Ovary (tissue), 10 donors: ENCODE measurements around the gene CPZ. TPM values are rescaled to one million over a fixed set of nuclear protein-coding genes. Genes with fewer than 3 reads are reported as not detected.
A peak's percentile ranks its signal among the peaks of the same experiment; 100 is the strongest.

Experiments
- DNase-seq, 5 donors: peaks; one replicate each; pipeline ENCODE4 v3.0.0-alpha.2; 2019 to 2020
- H3K27ac ChIP-seq, 2 donors: fragments of 200-600 bp; one replicate each; pipeline versions ENCODE4 v1.5.1 to v1.8.0; 2019 to 2022
- H3K27me3 ChIP-seq: fragments of 200-600 bp; one replicate; pipeline ENCODE4 v1.8.0; 2022
- H3K36me3 ChIP-seq: fragments of 200-600 bp; sonication (generic); one replicate; pipeline ENCODE4 v1.5.1; 2019
- H3K4me1 ChIP-seq: one replicate; pipeline ENCODE4 v1.8.1; 2013; ENCODE audit warnings: mild to moderate bottlenecking, moderate library complexity; ENCODE audit not compliant: insufficient read depth
- H3K4me3 ChIP-seq: fragments of 200-600 bp; sonication (generic); one replicate; pipeline ENCODE4 v1.5.1; 2017
- H3K9me3 ChIP-seq, 2 donors: fragments of 200-600 bp in 1 of 2; sonication (generic) in 1 of 2; one replicate each; pipeline versions ENCODE4 v1.5.1 to v1.8.1; 2013 to 2019; ENCODE audit warnings: mild to moderate bottlenecking in 1 of 2, moderate library complexity in 1 of 2
- CTCF ChIP-seq, 3 donors: fragments of 450-650 bp in 2 of 3; fragments of 200-600 bp in 1 of 3; IDR thresholded peaks; one replicate each; pipeline versions ENCODE4 v1.5.1 to v1.8.0; 2016 to 2022; ENCODE audit warnings: antibody characterized with exemption in 3 of 3, mild to moderate bottlenecking in 1 of 3
- EP300 ChIP-seq: sonication (generic); formaldehyde crosslinking; IDR thresholded peaks from one replicate; pipeline ENCODE4 v1.6.1; 2017; ENCODE audit warnings: antibody characterized with exemption
- POLR2A ChIP-seq: fragments of 450-650 bp; IDR thresholded peaks from one replicate; pipeline ENCODE4 v1.6.1; 2017; ENCODE audit warnings: antibody characterized with exemption, mild to moderate bottlenecking, moderate library complexity
- WGBS, 3 donors: extraction: QIAGEN DNeasy Blood & Tissue Kit in 1 of 3; methylation state at CpG; one replicate each; pipeline versions ENCODE4 v1.1.5 to v1.1.7; 2013 to 2017; 5-methylcytosine and 5-hydroxymethylcytosine counted together
- intact Hi-C, 4 donors: fragments of 100-400 bp; cut with DNase I; formaldehyde crosslinking; loops; one replicate each; pipeline versions ENCODE4 v1.11.0 to v1.15.1; 2022 to 2023
- long read RNA-seq, 3 donors: library from polyadenylated mRNA in 2 of 3; unstranded in 2 of 3; transcript quantifications; one replicate each; pipeline ENCODE4 v2.0.0 and lab custom pipeline, GENCODE V29; 2021 to 2026
- polyA plus RNA-seq, 2 donors: library from polyadenylated mRNA; stranded (reverse); fragments of 200-250 nt in 1 of 2; fragments of 350-450 nt in 1 of 2; fragmentation: Illumina TruSeq in 1 of 2; extraction: RNeasy Lipid Tissue Mini Kit (QIAGEN cat#74804) in 1 of 2; gene quantifications; one replicate each; pipeline ENCODE4 v1.2.3, GENCODE V29; 2013 to 2014
- total RNA-seq, 7 donors: library from RNA; depleted of rRNA in 2 of 7; stranded (reverse); fragments of >200 nt in 2 of 7; fragmentation: NEBNext Ultra II Directional in 3 of 7; extraction: Animal tissue kit (Norgen Biotek cat#: 25700) in 3 of 7; gene quantifications; one replicate each; pipeline versions ENCODE4 v1.1.0 to v1.2.4, GENCODE V29; 2016 to 2023
- donor health status: DM: no; HTN: no; CAD: no; lungs with moderate emphysema.
- donor health status: DM: no; HTN: no; CAD: no.
- donor health status: Bipolar disorder and iron deficiency.
- donor health status: DM: yes; HTN: yes; CAD: no.
- donor health status: DM: no; HTN: no; CAD: no.
- donor health status: DM: yes; HTN: yes; CAD: no.

CPZ gene
- total RNA-seq (100 to 1,000 TPM in 4 of 7 donors, 10 to 100 TPM in 3; 55.9 to 212 (median 129) TPM), polyA plus RNA-seq (100 to 1,000 TPM in 1 of 2 donors, 10 to 100 TPM in 1; 51.0 to 170 TPM)
- long read RNA-seq, donor 1, transcript CPZ-202 (11 exons, 2,267 nt): major isoform, 443 of 808 reads
- long read RNA-seq, donor 1, transcript CPZ-206 (2 exons, 663 nt): minor isoform, 6 of 808 reads
- long read RNA-seq, donor 1, transcript CPZ-201 (10 exons, 2,136 nt): minor isoform, 103 of 808 reads
- long read RNA-seq, donor 1, partial matches to known transcripts: 146 of 808 reads
- long read RNA-seq, donor 1, other reads (novel, unspliced or antisense): 107 of 808 reads
- long read RNA-seq, donor 2, partial matches to known transcripts: 0 of 8 reads
- long read RNA-seq, donor 2, other reads (novel, unspliced or antisense): 0 of 8 reads
- long read RNA-seq, donor 3, transcript CPZ-201 (10 exons, 2,136 nt): minor isoform, 18 of 195 reads
- long read RNA-seq, donor 3, transcript CPZ-206 (2 exons, 663 nt): minor isoform, 7 of 195 reads
- long read RNA-seq, donor 3, transcript CPZ-202 (11 exons, 2,267 nt): major isoform, 48 of 195 reads
- long read RNA-seq, donor 3, partial matches to known transcripts: 79 of 195 reads
- long read RNA-seq, donor 3, other reads (novel, unspliced or antisense): 41 of 195 reads

GRCh38 chr4:8592366-8593263, at the start of gene CPZ:
TSS of gene CPZ (plus strand) at chr4:8592765. CDS start at chr4:8592834, 69 bp downstream.
- intact Hi-C loops: loop anchor here in 2 of 4 donors (2.0 kb wide), 2 partner anchors 120 to 124 kb away; no protein-coding TSS in a partner anchor
- peak within 1 kb of the TSS; percentile 45 for H3K4me3 ChIP-seq
- no peaks in the 10 kb centered on the region for H3K27me3 ChIP-seq
- peak within 1 kb of the TSS; percentile 83 to 87 for H3K27ac ChIP-seq
- H3K4me1 ChIP-seq: peaks cover 23% of the 10 kb centered on the region
- H3K36me3 ChIP-seq: no peaks in the 10 kb centered on the region
- WGBS, 3 donors: 5 to 7% (median 5%) methylated on average over 46 to 58 of the region's 58 CpGs
- no peaks in the 10 kb centered on the region for H3K9me3 ChIP-seq
- peak; percentile 83 to 91 (median 88) for DNase-seq
- TF ChIP-seq POLR2A: peak; percentile 51
- no peak for TF ChIP-seq EP300
- peak in 1 of 3 donors; percentile 7 for TF ChIP-seq CTCF (IDR thresholded peaks at IDR 0.05)

- no peak for TF ChIP-seq EP300
- no peak for TF ChIP-seq POLR2A
- no peak for TF ChIP-seq CTCF (IDR thresholded peaks at IDR 0.05)
- no peaks in the 10 kb centered on the region for H3K36me3 ChIP-seq
- no peaks in the 10 kb centered on the region for H3K27me3 ChIP-seq
- intact Hi-C loops: no loop called here
- H3K4me1 ChIP-seq: no peaks in the 10 kb centered on the region
- no peak overlapping the region for H3K27ac ChIP-seq
- H3K9me3 ChIP-seq: no peaks in the 10 kb centered on the region
- DNase-seq: peak in 2 of 5 donors; percentile 12 to 26
- WGBS, 3 donors: 93% methylated on average over 13 to 16 of the region's 16 CpGs
- no peak overlapping the region for H3K4me3 ChIP-seq
These were observed 49.6 kb upstream of the CPZ start for GRCh38 chr4:8542776-8543525.

GRCh38 chr4:8543623-8544022, 48.9 kb upstream of the CPZ start:
- Histone ChIP-seq H3K27ac (no peak overlapping the region), H3K4me1 (no peaks in the 10 kb centered on the region), H3K9me3 (no peaks in the 10 kb centered on the region), H3K27me3 (no peaks in the 10 kb centered on the region), H3K4me3 (no peak overlapping the region), H3K36me3 (no peaks in the 10 kb centered on the region)
- no peak for DNase-seq
- TF ChIP-seq EP300: no peak
- TF ChIP-seq CTCF (IDR thresholded peaks at IDR 0.05): no peak
- WGBS, 3 donors: 95 to 97% (median 96%) methylated on average over 10 of the region's 10 CpGs
- intact Hi-C loops: loop anchor here in 1 of 4 donors (2.0 kb wide), 1 partner anchor 19 kb away; no protein-coding TSS in a partner anchor
